A549 (cell line): ENCODE results near the gene SLC25A24. TPM values are rescaled to one million over a fixed set of nuclear protein-coding genes. Genes with fewer than 3 reads are reported as not detected.

Experiments used
- ATAC-seq, 2 experiments: fragments of 200-7000 bp in 1 of 2; fragments of >200 bp in 1 of 2; cut with Nextera tagmentation in 1 of 2; cut with Tn5 transposase in 1 of 2; 3 replicates each; pipeline versions ENCODE4 v1.8.0 to v1.9.1; 2018 to 2020; ENCODE audit warnings: mild to moderate bottlenecking in 1 of 2, moderate library complexity in 1 of 2
- CTCF ChIA-PET: fragments of 300-600 bp; sonication (Branson Sonifier 250); formaldehyde crosslinking; extraction: SDS; loops from one replicate; lab custom pipeline; 2021; ENCODE audit warnings: antibody characterized with exemption, inconsistent platforms; lab: Yijun Ruan, JAX
- POLR2A ChIA-PET: fragments of 350-600 bp; formaldehyde crosslinking; extraction: SDS; loops from one replicate; lab custom pipeline; 2021; ENCODE audit warnings: antibody characterized with exemption, inconsistent platforms; lab: Yijun Ruan, JAX
- DNase-seq, 2 experiments: peaks; one replicate each; pipeline versions ENCODE4 v3.0.0 to v3.0.0-alpha.2; 2011 to 2016; ENCODE audit warnings: low read depth in 1 of 2, low spot score in 1 of 2
- FAIRE-seq: peaks from 2 replicates; lab custom pipeline; 2011; peaks lifted over from hg19 to GRCh38; lab: Jason Lieb, UNC
- H3K27ac ChIP-seq, 2 experiments: fragments of >200 bp; sonication (Bioruptor Twin); formaldehyde crosslinking; 3 replicates each; pipeline ENCODE4 v1.5.1; 2016 to 2017
- H3K4me1 ChIP-seq: fragments of >200 bp; sonication (Bioruptor Twin); formaldehyde crosslinking; 3 replicates; pipeline ENCODE4 v1.6.1; 2016
- H3K4me2 ChIP-seq: fragments of >200 bp; sonication (Bioruptor Twin); formaldehyde crosslinking; 3 replicates; pipeline ENCODE4 v1.6.1; 2016
- H3K4me3 ChIP-seq: fragments of >200 bp; sonication (Bioruptor Twin); formaldehyde crosslinking; 3 replicates; pipeline ENCODE4 v1.5.1; 2016
- H3K9me3 ChIP-seq: fragments of >200 bp; sonication (Bioruptor Twin); formaldehyde crosslinking; 3 replicates; pipeline ENCODE4 v1.6.1; 2016
- BCL3 ChIP-seq: fragments of >200 bp; sonication (Bioruptor Twin); formaldehyde crosslinking; IDR thresholded peaks from 3 replicates; pipeline ENCODE4 v1.6.1; 2016
- EP300 ChIP-seq, 2 experiments: fragments of >200 bp; sonication (Bioruptor Twin); formaldehyde crosslinking; IDR thresholded peaks; 2 replicates in 1 of 2; 3 replicates in 1 of 2; pipeline ENCODE4 v1.6.1; 2016 to 2017
- HES2 ChIP-seq: fragments of >200 bp; sonication (Bioruptor Twin); formaldehyde crosslinking; IDR thresholded peaks from 2 replicates; pipeline ENCODE4 v1.6.1; 2016
- HEYL ChIP-seq: fragments of 250-450 bp; sonication (Bioruptor Pico); IDR thresholded peaks from 2 replicates; pipeline ENCODE4 v1.8.0; 2021; ENCODE audit warnings: mild to moderate bottlenecking, moderate library complexity
- HMGXB4 ChIP-seq: fragments of 250-450 bp; sonication (Bioruptor Pico); IDR thresholded peaks from 2 replicates; pipeline ENCODE4 v1.5.0; 2021; ENCODE audit warnings: mild to moderate bottlenecking, moderate library complexity, borderline replicate concordance
- HOXA7 ChIP-seq: fragments of 250-450 bp; sonication (Bioruptor Pico); IDR thresholded peaks from 2 replicates; pipeline ENCODE4 v1.5.0; 2020; ENCODE audit warnings: mild to moderate bottlenecking, moderate library complexity
- KDM1A ChIP-seq: fragments of 200-600 bp; sonication (generic); IDR thresholded peaks from 2 replicates; pipeline ENCODE4 v1.6.1; 2016; ENCODE audit warnings: low read depth, mild to moderate bottlenecking
- KDM5A ChIP-seq: fragments of 200-600 bp; sonication (generic); IDR thresholded peaks from 2 replicates; pipeline ENCODE4 v1.6.1; 2016; ENCODE audit warnings: antibody characterized with exemption, mild to moderate bottlenecking
- MAFK ChIP-seq: fragments of 450-650 bp; IDR thresholded peaks from 2 replicates; pipeline ENCODE4 v1.6.1; 2014; ENCODE audit not compliant: partially characterized antibody
- MAX ChIP-seq: IDR thresholded peaks from 2 replicates; pipeline ENCODE4 v1.6.1; 2012
- MAZ ChIP-seq: fragments of 150-350 bp; IDR thresholded peaks from 2 replicates; pipeline ENCODE4 v1.6.1; 2014; ENCODE audit warnings: antibody characterized with exemption, low read depth, low read length, borderline replicate concordance
- NFE2L2 ChIP-seq: fragments of 150-350 bp; conservative IDR thresholded peaks from 2 replicates; pipeline ENCODE4 v1.6.1; 2014; ENCODE audit warnings: low read length
- NPAS2 ChIP-seq: fragments of 250-450 bp; sonication (Bioruptor Pico); IDR thresholded peaks from 2 replicates; pipeline ENCODE4 v1.8.0; 2022; ENCODE audit warnings: mild to moderate bottlenecking, moderate library complexity, borderline replicate concordance
- NR3C1 ChIP-seq: fragments of >200 bp; sonication (Bioruptor Twin); formaldehyde crosslinking; IDR thresholded peaks from 3 replicates; pipeline ENCODE4 v1.6.1; 2017
- PBX3 ChIP-seq: IDR thresholded peaks from 2 replicates; pipeline ENCODE4 v1.6.1; 2012
- POLR2A ChIP-seq: IDR thresholded peaks from 2 replicates; pipeline ENCODE4 v1.6.1; 2012; ENCODE audit warnings: mild to moderate bottlenecking, low read length
- POLR2AphosphoS2 ChIP-seq: conservative IDR thresholded peaks from 2 replicates; pipeline ENCODE4 v1.6.1; 2012; ENCODE audit warnings: low read length, improper control_type of control experiment, inconsistent platforms
- RARB ChIP-seq: fragments of 250-450 bp; sonication (Bioruptor Pico); IDR thresholded peaks from 2 replicates; pipeline ENCODE4 v1.8.0; 2021; ENCODE audit warnings: mild to moderate bottlenecking, moderate library complexity
- RCOR1 ChIP-seq: fragments of 150-350 bp; IDR thresholded peaks from 2 replicates; pipeline ENCODE4 v1.6.1; 2014; ENCODE audit warnings: antibody characterized with exemption, low read length, low read depth
- RFX5 ChIP-seq: fragments of 450-650 bp; IDR thresholded peaks from 2 replicates; pipeline ENCODE4 v1.7.1; 2014; ENCODE audit warnings: antibody characterized with exemption, mild to moderate bottlenecking, moderate library complexity
- SMC3 ChIP-seq: fragments of >200 bp; sonication (Bioruptor Twin); formaldehyde crosslinking; IDR thresholded peaks from 3 replicates; pipeline ENCODE4 v1.6.1; 2018; ENCODE audit warnings: inconsistent platforms
- USF2 ChIP-seq: fragments of 450-650 bp; IDR thresholded peaks from 2 replicates; pipeline ENCODE4 v1.6.1; 2014; ENCODE audit warnings: antibody characterized with exemption
- ZC3H11A ChIP-seq: fragments of 450-650 bp; IDR thresholded peaks from 2 replicates; pipeline ENCODE4 v1.6.1; 2014; ENCODE audit warnings: antibody characterized with exemption, mild to moderate bottlenecking
- ZNF302 ChIP-seq: fragments of 250-450 bp; sonication (Bioruptor Pico); IDR thresholded peaks from 2 replicates; pipeline ENCODE4 v1.9.0; 2021; ENCODE audit warnings: inconsistent platforms, mild to moderate bottlenecking, moderate library complexity
- ZSCAN20 ChIP-seq: fragments of 250-450 bp; sonication (Bioruptor Pico); IDR thresholded peaks from 2 replicates; pipeline ENCODE4 v1.8.0; 2022; ENCODE audit warnings: mild to moderate bottlenecking, moderate library complexity
- WGBS: methylation state at CpG from one replicate; pipeline ENCODE4 v1.1.6; 2017; ENCODE audit errors: missing lambda C conversion rate; 5-methylcytosine and 5-hydroxymethylcytosine counted together
- polyA plus RNA-seq, 4 experiments: library from polyadenylated mRNA; depleted of rRNA in 3 of 4; stranded (reverse); fragments of >200 nt; fragmentation: RNase III in 1 of 4; extraction: RNeasy Plus Mini Kit Qiagen cat#74134 plus additional on column Dnase treatment in 1 of 4; gene quantifications; 2 replicates in 3 of 4; 3 replicates in 1 of 4; pipeline ENCODE4 v1.2.3, GENCODE V29; 2011 to 2017

SLC25A24 gene
- polyA plus RNA-seq, 2 of the 4 experiments (the other 2 are of a cell fraction), result 25.3 to 45.6 TPM

- peak in 1 of 2 experiments; percentile 6 for DNase-seq
- POLR2A ChIA-PET, result no interaction called here
- CTCF ChIA-PET, result interaction anchor here (14.1 kb wide), 1 partner anchor 338 kb away, joined by 202 read pairs; no protein-coding TSS in a partner anchor
- Histone ChIP-seq H3K9me3 (no peaks in the 10 kb centered on the region), H3K4me2 (no peak overlapping the region), H3K4me1 (no peaks in the 10 kb centered on the region), H3K27ac (no peak overlapping the region), H3K4me3 (no peak overlapping the region)
- ATAC-seq, result peak; percentile 45 to 74; a peak in 3 of 6 replicates
- no peak for TF ChIP-seq KDM5A
- TF ChIP-seq NFE2L2, result no peak
- no peak for TF ChIP-seq NPAS2 (CRISPR knock-in tag)
- no peak for TF ChIP-seq NR3C1
- no peak for FAIRE-seq
- WGBS, result 68% methylated on average over 26 of the region's 36 CpGs
These were observed 78.6 kb downstream of the SLC25A24 start for GRCh38 chr1:108121358-108122143.

- 67% methylated on average over 6 of the region's 6 CpGs for WGBS
- Histone ChIP-seq H3K4me2 (no peak overlapping the region), H3K9me3 (no peaks in the 10 kb centered on the region), H3K4me3 (no peak overlapping the region), H3K27ac (no peak overlapping the region), H3K4me1 (no peaks in the 10 kb centered on the region)
- CTCF ChIA-PET, result interaction anchor here (14.1 kb wide), 1 partner anchor 336 kb away, joined by 202 read pairs; no protein-coding TSS in a partner anchor
- no peak for DNase-seq
- no peak for ATAC-seq
- no peak for FAIRE-seq
- POLR2A ChIA-PET, result no interaction called here
- TF ChIP-seq MAZ (no peak), POLR2A (no peak), BCL3 (no peak), NPAS2 (CRISPR knock-in tag) (no peak), USF2 (no peak)
These were observed 80.0 kb downstream of the SLC25A24 start for GRCh38 chr1:108120163-108120562.

- POLR2A ChIA-PET, result no interaction called here
- Histone ChIP-seq H3K4me3 (no peak overlapping the region), H3K9me3 (no peaks in the 10 kb centered on the region), H3K27ac (no peak overlapping the region), H3K4me2 (no peak overlapping the region), H3K4me1 (no peaks in the 10 kb centered on the region)
- 0 out of 6 replicates have a peak, but pooled peaks of 1 of the 2 experiments have one; percentile 16 for ATAC-seq
- TF ChIP-seq RCOR1, result no peak
- no peak for TF ChIP-seq MAX
- TF ChIP-seq HEYL, result no peak
- no peak for TF ChIP-seq ZNF302
- TF ChIP-seq POLR2A, result no peak
- no peak for TF ChIP-seq MAZ
- TF ChIP-seq KDM1A, result no peak
- no peak for TF ChIP-seq NR3C1
- TF ChIP-seq ZC3H11A, result no peak
- no peak for TF ChIP-seq PBX3
- TF ChIP-seq ZSCAN20, result no peak
- no peak for TF ChIP-seq HOXA7 (CRISPR knock-in tag)
- TF ChIP-seq RARB (CRISPR knock-in tag), result no peak
- TF ChIP-seq SMC3, result no peak
- TF ChIP-seq HMGXB4, result no peak
- TF ChIP-seq POLR2AphosphoS2, result no peak
- TF ChIP-seq MAFK, result no peak
- TF ChIP-seq EP300 (IDR thresholded peaks at IDR 0.05), result no peak
- no peak for TF ChIP-seq HES2
- TF ChIP-seq RFX5, result no peak
- CTCF ChIA-PET, result interaction anchor here (14.1 kb wide), 1 partner anchor 336 kb away, joined by 202 read pairs; no protein-coding TSS in a partner anchor
- no peak for DNase-seq
- FAIRE-seq, result no peak
- 51% methylated on average over 5 of the region's 5 CpGs for WGBS
These were observed 80.6 kb downstream of the SLC25A24 start for GRCh38 chr1:108119500-108119899.
